HAP-1 (cell line): Measurements from ENCODE around the gene NAA40.
A peak's percentile ranks its signal among the peaks of the same experiment; 100 is the strongest.
"Not testable (repeated sequence)": the region's sequence is repeated elsewhere in the genome, so short reads cannot be mapped to it uniquely, and the experiment has no call there.

Experiments
- DNase-seq, 2 experiments: peaks; one replicate each; pipeline ENCODE4 v3.0.0-alpha.2; 2016 to 2020; ENCODE audit warnings: low spot score in 2 of 2
- H3K27me3 ChIP-seq: fragments of 250-450 bp; sonication (Bioruptor Pico); 2 replicates; pipeline ENCODE4 v1.5.1; 2020; ENCODE audit warnings: low read depth, mild to moderate bottlenecking, moderate library complexity
- H3K36me3 ChIP-seq: fragments of 250-450 bp; sonication (Bioruptor Pico); replicated peaks from 2 replicates; pipeline ENCODE4 v1.5.1; 2020; ENCODE audit warnings: mild to moderate bottlenecking
- H3K4me1 ChIP-seq: fragments of 250-450 bp; sonication (Bioruptor Pico); 2 replicates; pipeline ENCODE4 v1.5.1; 2020; ENCODE audit warnings: mild to moderate bottlenecking
- H3K4me3 ChIP-seq: fragments of 250-450 bp; sonication (Bioruptor Pico); 2 replicates; pipeline ENCODE4 v1.5.1; 2020; ENCODE audit warnings: mild to moderate bottlenecking, moderate library complexity
- H3K9me3 ChIP-seq: fragments of 250-450 bp; sonication (Bioruptor Pico); 2 replicates; pipeline ENCODE4 v1.5.1; 2020; ENCODE audit warnings: mild to moderate bottlenecking, moderate library complexity
- in situ Hi-C: fragments of 300-500 bp; cut with MboI; formaldehyde crosslinking; loops from 3 replicates; pipeline ENCODE4 v1.14.3; 2020; ENCODE audit warnings: low sequenced_read_pairs, inconsistent platforms, mixed read lengths

NAA40 gene

GRCh38 chr11:63939397-63939891 is 642 bp downstream of the NAA40 start:
- in situ Hi-C loops = no loop called here
- Histone ChIP-seq H3K36me3 (0 out of 2 replicates have a peak, but pooled peaks cover 9% of the 10 kb centered on the region), H3K27me3 (no peaks in the 10 kb centered on the region), H3K4me1 (peaks cover 3% of the 10 kb centered on the region; the same call in 1 of the 2 replicates), H3K4me3 (peak overlapping the region; percentile 79), H3K9me3 (no peaks in the 10 kb centered on the region)
- peak in 1 of 2 experiments; percentile 33 for DNase-seq

DNA sequence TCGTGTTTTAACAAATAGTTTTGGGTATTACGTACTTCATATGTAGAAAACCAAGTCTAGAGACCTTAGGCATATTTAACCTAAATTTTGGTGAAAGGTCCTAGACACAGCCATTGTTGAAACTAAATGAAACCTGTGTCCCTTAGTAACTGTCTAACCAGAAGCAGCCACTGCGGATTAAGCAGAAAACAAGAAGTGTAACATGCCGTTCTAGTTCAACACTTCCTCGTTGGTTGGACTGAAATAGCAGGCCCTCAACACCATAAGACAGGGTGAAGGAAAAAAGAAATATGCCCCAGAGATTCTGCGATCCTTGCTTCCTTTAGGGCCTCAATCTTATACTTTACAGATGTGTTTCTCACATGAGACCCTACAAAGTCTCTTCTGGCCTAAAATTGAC is 2.0 kb downstream of the NAA40 start:
- H3K9me3 ChIP-seq = no peaks in the 10 kb centered on the region
- peaks cover 9% of the 10 kb centered on the region; the same call in 1 of the 2 replicates for H3K36me3 ChIP-seq
- H3K4me3 ChIP-seq = no peak overlapping the region
- in situ Hi-C loops = no loop called here
- H3K27me3 ChIP-seq = no peaks in the 10 kb centered on the region
- H3K4me1 ChIP-seq = peaks cover 3% of the 10 kb centered on the region; the same call in 1 of the 2 replicates
- no peak for DNase-seq

DNA sequence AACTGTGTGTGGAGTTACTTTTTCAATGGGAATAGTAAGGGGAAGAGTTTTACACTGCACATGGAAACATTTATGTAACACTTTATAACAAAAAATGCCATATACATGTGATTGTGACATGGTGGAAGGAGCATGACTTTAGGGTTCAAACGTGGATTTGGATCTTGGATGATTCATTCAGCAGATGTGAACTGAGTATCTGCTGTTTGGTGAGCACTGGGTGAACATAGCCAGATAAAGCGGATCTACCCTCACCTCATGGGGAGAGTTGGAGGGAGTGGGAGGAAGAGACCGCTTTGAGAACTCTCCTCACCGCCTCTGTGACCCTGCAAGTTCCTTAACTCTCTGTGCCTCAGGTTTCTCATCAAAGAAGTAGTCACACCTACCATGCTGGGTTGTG is 3.1 kb downstream of the NAA40 start:
- Histone ChIP-seq H3K27me3 (no peaks in the 10 kb centered on the region), H3K4me3 (no peak overlapping the region), H3K36me3 (peaks cover 20% of the 10 kb centered on the region), H3K9me3 (no peaks in the 10 kb centered on the region), H3K4me1 (peaks cover 3% of the 10 kb centered on the region; the same call in 1 of the 2 replicates)
- DNase-seq = no peak
- in situ Hi-C loops = no loop called here

DNA sequence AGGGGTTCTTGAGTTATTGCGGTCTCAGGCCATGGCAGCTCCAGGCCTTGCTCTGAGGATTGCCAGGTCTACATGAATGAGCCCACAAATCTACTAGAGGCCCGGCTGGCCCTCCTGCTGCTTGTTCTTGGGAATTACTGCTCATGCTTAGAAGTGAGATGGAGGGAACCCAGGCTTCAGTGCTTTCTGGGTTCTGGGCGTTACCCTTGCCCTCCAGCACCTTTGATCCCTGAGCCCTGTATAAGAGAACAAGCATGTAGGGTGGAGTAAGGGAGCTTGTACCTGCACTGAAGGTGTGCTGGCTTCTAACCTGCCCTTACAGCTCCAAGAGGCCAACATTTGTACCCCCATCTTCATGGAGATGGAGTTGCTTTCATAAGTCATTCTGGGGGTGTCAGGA is 4.0 kb downstream of the NAA40 start:
- Histone ChIP-seq H3K9me3 (no peaks in the 10 kb centered on the region), H3K36me3 (peaks cover 26% of the 10 kb centered on the region), H3K27me3 (no peaks in the 10 kb centered on the region), H3K4me1 (peaks cover 3% of the 10 kb centered on the region; the same call in 1 of the 2 replicates), H3K4me3 (no peak overlapping the region)
- in situ Hi-C loops = no loop called here
- no peak for DNase-seq

- Histone ChIP-seq H3K36me3 (peaks cover 34% of the 10 kb centered on the region), H3K4me1 (no peaks in the 10 kb centered on the region), H3K9me3 (no peaks in the 10 kb centered on the region), H3K27me3 (no peaks in the 10 kb centered on the region), H3K4me3 (no peak overlapping the region)
- in situ Hi-C loops = loop anchor here (5.0 kb wide), 1 partner anchor 108 kb away; the partner anchor contains the start of gene MARK2
- DNase-seq = no peak
These were observed 6.2 kb downstream of the NAA40 start for GRCh38 chr11:63944987-63945386.

- H3K4me3 ChIP-seq = no peak overlapping the region
- DNase-seq = peak; percentile 50 to 76
- H3K27me3 ChIP-seq = no peaks in the 10 kb centered on the region
- no peaks in the 10 kb centered on the region for H3K4me1 ChIP-seq
- in situ Hi-C loops = loop anchor here (5.0 kb wide), 1 partner anchor 108 kb away; the partner anchor contains the start of gene MARK2
- no peaks in the 10 kb centered on the region for H3K9me3 ChIP-seq
- H3K36me3 ChIP-seq = peaks cover 37% of the 10 kb centered on the region
These were observed 6.8 kb downstream of the NAA40 start for GRCh38 chr11:63945477-63946163.

DNA sequence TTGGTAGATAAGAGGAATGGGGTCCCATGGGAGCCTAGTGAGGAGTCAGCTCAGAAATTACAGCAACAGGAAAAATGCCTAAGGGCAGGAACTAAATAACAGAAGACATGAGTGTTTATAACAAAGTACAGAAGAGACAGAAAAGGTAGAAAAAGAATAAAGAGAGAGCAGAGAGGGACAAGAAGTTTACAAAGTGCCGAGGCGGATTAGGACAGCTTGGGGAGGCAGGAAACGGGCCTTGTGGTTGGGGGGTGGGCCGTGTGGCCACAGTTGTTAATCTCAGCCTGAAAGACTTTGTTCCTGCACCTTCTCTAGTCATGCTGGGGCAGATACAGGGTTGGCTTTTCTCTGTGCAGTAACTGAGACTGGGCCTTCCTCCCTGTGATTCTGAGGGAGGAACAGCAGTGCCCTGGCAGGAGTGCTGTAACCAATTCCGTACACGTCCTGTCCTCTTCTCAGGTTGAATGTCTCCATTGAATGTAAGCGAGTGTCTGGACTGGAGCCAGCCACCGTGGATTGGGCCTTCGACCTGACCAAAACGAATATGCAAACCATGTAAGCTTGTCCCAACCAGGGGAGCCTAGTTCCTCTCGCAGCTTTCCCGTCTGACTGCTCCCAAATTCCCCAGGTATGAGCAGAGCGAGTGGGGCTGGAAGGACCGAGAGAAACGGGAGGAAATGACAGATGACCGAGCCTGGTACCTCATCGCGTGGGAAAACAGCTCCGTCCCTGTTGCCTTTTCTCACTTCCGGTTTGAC is 13.2 kb downstream of the NAA40 start:
- Histone ChIP-seq H3K9me3 (no peaks in the 10 kb centered on the region), H3K4me3 (no peak overlapping the region), H3K27me3 (no peaks in the 10 kb centered on the region), H3K36me3 (peaks cover 61% of the 10 kb centered on the region), H3K4me1 (no peaks in the 10 kb centered on the region)
- in situ Hi-C loops = no loop called here
- peak in 1 of 2 experiments; percentile 35 for DNase-seq

DNA sequence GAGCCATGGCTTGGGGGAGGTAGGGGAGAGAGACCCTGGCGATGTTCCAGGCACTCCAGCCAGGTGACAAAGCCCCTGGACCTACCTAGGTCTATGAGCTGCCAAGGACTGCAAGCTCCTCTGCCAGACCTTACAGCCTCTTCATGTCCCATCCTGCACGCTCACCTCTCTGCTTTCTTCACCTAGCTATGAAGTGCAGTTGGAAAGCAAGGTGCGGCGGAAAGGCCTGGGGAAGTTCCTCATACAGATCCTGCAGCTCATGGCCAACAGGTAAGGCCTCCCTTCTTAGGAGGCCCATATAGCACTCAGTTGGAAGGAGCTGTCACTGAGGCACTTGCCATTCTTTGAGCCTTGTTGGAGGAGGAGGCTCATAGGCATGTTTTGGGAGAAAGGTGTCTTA is 13.8 kb downstream of the NAA40 start:
- Histone ChIP-seq H3K27me3 (no peaks in the 10 kb centered on the region), H3K4me3 (no peak overlapping the region), H3K9me3 (no peaks in the 10 kb centered on the region), H3K4me1 (no peaks in the 10 kb centered on the region), H3K36me3 (peaks cover 60% of the 10 kb centered on the region)
- DNase-seq = no peak
- in situ Hi-C loops = no loop called here

DNA sequence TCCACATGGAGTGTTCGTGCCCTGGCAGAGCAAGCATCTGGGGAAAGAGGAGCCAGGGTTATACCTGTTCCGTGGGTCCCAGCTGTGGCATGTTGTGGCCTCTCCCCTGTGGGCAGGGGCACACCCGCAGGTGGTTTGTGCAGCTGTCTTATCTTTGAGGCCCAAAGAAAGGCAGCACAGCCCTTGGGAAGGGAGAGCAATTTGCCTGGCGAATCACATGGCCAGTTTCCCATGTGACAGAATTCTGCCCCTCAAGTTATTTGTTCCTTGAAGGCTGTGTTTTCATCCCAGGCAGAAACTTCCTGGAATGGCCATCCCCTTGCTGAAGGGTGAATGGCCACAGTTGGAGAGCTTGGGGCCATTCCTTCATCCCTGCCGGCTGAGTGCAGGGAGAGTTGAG is 19.2 kb downstream of the NAA40 start:
- H3K4me1 ChIP-seq = no peaks in the 10 kb centered on the region
- H3K27me3 ChIP-seq = no peaks in the 10 kb centered on the region
- H3K9me3 ChIP-seq = no peaks in the 10 kb centered on the region
- peaks cover 39% of the 10 kb centered on the region for H3K36me3 ChIP-seq
- no peak overlapping the region for H3K4me3 ChIP-seq
- in situ Hi-C loops = no loop called here
- no peak for DNase-seq

DNA sequence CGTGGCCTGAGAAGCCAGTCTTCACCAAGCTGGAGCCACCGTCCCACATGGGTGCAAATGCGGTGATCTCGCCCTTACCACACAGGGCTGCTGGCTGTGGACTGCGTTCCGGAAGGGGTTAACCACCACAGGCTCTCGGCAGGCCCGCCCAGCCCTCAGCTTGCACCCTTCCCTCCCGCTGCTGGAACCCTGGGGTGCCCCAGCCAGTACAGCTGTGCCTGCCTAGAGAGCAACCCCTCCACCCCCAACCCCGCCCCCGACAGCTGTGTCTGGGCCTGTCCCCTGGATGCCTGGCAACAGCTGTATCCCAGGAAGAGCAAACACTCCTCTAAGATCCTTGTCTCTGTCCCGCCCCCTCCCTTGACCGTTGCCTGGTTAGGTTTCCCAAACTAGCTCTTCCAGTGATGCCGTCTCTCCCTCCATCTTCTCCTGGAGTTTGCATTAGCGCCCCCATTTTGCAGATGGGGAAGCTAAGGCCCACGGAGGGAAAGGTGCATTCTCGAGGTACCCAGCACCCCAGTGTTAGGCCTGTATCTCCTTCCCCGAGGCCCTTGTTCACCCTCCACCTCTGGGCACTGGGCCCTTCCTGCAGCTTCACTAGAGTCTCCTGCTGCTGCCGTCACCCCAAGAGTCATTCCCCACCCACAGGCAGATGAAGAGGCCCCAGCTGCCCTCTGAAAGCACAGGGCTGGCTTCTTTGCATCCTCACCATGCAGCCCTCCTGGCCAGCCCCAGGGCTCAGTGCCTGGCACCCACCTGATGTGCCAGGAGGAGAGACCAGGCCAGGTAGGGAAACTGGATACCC is 23.0 kb downstream of the NAA40 start:
- H3K4me1 ChIP-seq = no peaks in the 10 kb centered on the region
- DNase-seq = no peak
- no peaks in the 10 kb centered on the region for H3K27me3 ChIP-seq
- H3K4me3 ChIP-seq = no peak overlapping the region
- in situ Hi-C loops = no loop called here
- H3K36me3 ChIP-seq = peaks cover 5% of the 10 kb centered on the region; the same call in 1 of the 2 replicates
- no peaks in the 10 kb centered on the region for H3K9me3 ChIP-seq

GRCh38 chr11:63963895-63964294 is 25.1 kb downstream of the NAA40 start:
- H3K9me3 ChIP-seq, in situ Hi-C loops, H3K27me3 ChIP-seq, H3K4me3 ChIP-seq, H3K36me3 ChIP-seq, H3K4me1 ChIP-seq, DNase-seq: not testable (repeated sequence)

GRCh38 chr11:63966444-63966843 is 27.6 kb downstream of the NAA40 start:
- H3K4me1 ChIP-seq = no peaks in the 10 kb centered on the region
- no peaks in the 10 kb centered on the region for H3K9me3 ChIP-seq
- no peaks in the 10 kb centered on the region for H3K27me3 ChIP-seq
- no peak for DNase-seq
- H3K4me3 ChIP-seq = no peak overlapping the region
- no peaks in the 10 kb centered on the region for H3K36me3 ChIP-seq
- in situ Hi-C loops = no loop called here

DNA sequence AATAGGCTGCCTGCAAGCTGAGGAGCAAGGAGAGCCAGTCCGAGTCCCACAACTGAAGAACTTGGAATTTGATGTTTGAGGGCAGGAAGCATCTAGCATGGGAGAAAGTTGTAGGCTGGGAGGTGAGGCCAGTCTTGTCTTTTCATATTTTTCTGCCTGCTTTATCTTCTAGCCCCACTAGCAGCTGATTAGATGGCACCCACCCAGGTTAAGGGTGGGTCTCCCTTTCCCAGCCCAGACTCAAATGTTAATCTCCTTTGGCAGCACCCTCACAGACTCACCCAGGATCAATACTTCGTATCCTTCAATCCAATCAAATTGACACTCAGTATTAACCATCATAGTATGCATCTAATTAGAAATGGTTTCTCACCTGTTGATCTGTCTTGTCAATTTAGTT is 30.7 kb downstream of the NAA40 start:
- H3K27me3 ChIP-seq = no peaks in the 10 kb centered on the region
- no peak overlapping the region for H3K4me3 ChIP-seq
- peaks cover 4% of the 10 kb centered on the region; the same call in 1 of the 2 replicates for H3K9me3 ChIP-seq
- no peak for DNase-seq
- no peaks in the 10 kb centered on the region for H3K4me1 ChIP-seq
- peaks cover under 1% of the 10 kb centered on the region for H3K36me3 ChIP-seq
- in situ Hi-C loops = no loop called here
